GM12873 (cell line): ENCODE measurements around the gene CLIC3.

Experiments
- TF ChIP-seq, protein P1 (sequence below): IDR thresholded peaks from 2 replicates; pipeline ENCODE4 v1.5.1; 2012; ENCODE audit warnings: low read depth, mild to moderate bottlenecking, moderate library complexity, low read length, control low read depth; ENCODE audit not compliant: insufficient read depth; ENCODE audit errors: missing control alignments

The CLIC3 gene

DNA sequence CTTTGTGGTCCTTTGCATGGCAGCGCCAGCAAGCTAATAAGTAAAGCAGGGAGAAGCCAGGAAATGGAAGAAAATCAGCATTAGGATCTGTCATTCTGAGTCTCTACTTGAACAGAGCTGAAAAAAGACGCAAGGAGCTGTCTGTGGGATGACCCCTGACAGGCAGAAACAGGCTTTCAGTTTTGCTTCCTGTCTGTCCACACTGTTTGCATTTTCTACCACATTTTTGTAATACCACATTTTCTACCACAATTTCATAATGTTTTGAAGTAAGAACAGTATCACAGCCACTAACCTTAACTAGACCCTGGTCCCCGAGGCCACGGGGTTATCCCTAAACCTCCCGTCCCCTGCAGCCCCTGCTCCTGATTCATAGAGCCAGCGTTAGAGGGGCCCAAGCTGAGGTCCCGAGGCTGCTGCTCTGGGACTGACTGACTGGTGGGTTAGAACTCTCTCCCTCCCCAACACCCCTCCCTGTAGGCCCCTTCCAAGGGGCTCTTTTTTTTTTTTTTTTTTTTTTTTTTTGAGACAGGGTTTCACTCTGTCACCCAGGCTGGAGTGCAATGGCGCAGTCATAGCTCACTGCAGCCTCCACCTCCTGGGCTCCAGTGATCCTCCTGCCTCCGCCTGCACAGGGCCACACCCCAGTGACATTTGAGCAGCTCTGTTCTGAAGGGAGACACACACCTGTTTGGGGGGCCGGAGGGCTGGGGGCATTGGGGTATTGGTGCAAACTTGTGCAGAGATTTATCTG is 4.0 kb upstream of the CLIC3 start:
- TF ChIP-seq, protein P1, sequence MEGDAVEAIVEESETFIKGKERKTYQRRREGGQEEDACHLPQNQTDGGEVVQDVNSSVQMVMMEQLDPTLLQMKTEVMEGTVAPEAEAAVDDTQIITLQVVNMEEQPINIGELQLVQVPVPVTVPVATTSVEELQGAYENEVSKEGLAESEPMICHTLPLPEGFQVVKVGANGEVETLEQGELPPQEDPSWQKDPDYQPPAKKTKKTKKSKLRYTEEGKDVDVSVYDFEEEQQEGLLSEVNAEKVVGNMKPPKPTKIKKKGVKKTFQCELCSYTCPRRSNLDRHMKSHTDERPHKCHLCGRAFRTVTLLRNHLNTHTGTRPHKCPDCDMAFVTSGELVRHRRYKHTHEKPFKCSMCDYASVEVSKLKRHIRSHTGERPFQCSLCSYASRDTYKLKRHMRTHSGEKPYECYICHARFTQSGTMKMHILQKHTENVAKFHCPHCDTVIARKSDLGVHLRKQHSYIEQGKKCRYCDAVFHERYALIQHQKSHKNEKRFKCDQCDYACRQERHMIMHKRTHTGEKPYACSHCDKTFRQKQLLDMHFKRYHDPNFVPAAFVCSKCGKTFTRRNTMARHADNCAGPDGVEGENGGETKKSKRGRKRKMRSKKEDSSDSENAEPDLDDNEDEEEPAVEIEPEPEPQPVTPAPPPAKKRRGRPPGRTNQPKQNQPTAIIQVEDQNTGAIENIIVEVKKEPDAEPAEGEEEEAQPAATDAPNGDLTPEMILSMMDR, result no peak

DNA sequence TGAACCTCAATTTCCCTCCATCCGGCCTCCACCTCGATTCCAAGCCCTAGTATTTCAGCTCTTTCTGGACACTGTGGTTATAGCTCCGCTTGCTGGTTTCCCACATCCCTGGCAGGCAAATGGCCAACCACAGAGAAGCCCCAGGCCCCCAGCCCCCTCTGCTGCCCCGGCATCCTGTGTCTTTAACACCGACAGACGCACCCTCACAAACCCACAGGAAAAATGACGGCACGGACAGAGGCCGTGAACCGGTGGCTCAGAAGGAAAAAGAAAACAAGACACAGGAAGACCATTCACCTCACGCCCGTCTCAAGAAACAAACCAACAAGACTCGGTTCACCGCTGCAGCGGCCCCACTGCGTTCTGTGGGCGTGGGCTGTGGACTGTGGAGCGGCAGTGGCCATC is 1.5 kb upstream of the CLIC3 start:
- TF ChIP-seq, protein P1, result no peak

DNA sequence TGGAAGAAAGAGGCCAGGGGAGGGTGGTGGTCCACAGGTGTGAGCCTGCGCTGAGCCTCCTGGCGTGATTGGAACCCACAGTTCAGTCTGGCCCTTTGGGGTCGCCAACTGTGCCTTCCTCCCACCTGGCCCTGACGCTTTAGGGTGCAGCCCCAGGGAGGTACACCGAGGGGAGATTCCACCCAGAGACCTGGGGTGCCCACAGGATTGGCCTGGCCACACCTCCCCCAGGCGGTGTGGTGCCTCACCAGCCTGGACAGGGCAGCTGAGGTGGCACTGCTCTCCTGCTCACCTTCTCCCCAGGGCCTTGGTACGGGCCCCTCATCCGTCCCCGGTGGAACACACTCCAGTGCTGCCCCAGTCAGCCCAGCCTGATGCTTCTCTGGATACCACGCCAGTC is 1.0 kb upstream of the CLIC3 start:
- TF ChIP-seq, protein P1, result no peak

DNA sequence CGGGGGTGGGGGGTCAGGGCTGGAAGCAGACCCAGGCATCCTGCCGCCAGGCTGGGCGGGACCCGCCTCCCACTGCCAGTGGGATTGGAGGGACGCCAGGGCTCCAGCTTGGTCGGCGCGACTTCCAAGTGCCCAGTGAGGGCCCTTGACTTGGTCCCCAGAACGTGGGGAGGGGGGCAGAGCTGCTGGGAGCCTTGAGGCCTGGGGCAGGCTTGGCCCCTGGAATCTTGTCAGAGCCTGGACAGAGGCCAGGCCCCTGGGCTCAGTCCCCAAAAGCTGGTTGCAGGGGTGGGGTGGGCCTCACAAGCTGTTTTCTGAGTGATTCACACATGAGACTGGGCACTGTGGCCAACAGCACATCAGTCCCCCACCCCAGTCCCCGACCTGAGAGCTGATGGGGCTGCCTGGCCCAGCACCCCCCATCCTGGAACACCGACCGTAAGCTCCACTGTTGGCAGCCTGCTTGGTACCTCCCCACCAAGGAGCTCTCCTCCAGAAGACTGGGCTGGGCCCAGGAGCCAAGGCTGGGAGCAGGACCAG is 526 bp downstream of the CLIC3 start:
- TF ChIP-seq, protein P1, result no peak

DNA sequence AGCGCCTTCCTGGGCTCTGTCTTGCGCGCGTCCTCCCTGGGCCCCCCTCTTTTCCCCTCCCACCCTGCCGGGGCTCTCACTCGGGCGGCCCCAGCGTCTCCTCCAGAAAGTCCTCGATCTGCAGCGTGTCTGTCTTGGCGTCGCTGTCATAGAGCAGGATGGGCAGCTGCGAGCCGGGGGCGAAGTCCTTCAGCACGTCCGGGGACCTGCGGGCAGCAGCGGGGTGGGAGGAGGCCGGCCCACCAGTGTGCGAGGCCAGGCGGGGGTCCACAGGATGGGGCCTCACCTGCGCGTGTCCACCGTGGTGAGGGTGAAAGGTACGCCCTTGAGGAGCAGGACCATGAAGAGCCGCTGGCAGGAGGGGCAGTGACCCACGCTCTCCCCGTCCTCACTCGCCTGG is 1.0 kb downstream of the CLIC3 start:
- TF ChIP-seq, protein P1, result no peak

DNA sequence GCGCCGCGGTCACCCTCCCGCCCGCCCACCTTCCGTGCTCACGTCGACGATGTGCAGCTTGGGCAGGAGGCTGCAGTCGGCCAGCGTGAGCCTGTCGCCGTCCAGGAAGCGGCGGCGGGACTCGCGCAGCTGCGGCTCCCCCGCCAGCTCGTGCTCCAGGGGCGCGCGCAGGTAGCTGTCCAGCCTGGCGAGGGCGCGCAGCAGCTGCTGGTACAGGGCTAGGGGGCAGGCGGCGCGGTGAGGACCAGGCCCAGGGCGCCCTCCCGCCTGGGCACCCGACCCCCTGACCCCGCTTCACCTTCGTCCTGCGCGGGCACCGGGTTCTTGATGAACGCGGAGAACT is 1.5 kb downstream of the CLIC3 start:
- TF ChIP-seq, protein P1, result no peak

DNA sequence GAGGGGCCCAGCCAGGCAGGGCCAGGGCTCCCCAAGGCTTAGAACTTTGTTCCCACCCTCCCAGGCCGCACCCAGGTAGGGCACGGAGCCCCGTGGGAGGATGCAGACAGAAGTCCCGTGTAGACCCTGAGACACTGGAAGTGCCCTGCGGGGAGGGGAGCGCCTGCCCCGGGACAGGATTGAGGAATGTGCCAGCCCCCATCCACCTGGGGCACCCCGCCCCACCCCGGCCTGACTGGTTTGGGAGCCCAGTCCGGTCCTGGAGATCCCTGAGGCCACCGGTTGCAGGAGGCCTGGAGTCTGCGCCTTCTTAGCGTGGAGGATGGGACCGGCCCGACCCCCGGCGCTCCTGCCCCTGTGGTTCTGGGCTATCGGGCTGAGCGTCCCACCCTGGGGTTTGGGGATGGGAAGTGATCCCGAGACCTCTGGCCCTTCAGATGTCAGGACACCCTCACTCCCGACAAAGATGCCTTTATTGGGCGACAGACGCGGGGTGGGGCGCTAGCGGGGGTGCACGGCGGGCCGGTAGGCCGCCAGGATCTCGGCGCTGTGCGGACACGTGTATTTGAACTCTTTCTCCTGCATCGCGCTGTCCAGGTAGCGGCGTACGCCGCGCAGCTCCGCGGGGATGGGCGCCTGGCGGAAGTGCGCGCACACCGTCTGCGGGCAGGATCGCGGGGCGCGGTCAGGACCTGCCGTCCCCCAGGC is 2.0 kb downstream of the CLIC3 start:
- TF ChIP-seq, protein P1, result no peak
